K562 (cell line): Measurements from ENCODE around the gene GJC2. TPM values are rescaled to one million over a fixed set of nuclear protein-coding genes. Genes with fewer than 3 reads are reported as not detected.
A peak's percentile ranks its signal among the peaks of the same experiment; 100 is the strongest.

Experiments used
- CC2D1A ChIP-seq: fragments of 450-650 bp; IDR thresholded peaks from 2 replicates; pipeline ENCODE4 v1.6.1; 2017; ENCODE audit warnings: mild to moderate bottlenecking
- ETV1 ChIP-seq: fragments of 450-650 bp; conservative IDR thresholded peaks from 2 replicates; pipeline ENCODE4 v1.6.1; 2016; ENCODE audit warnings: missing genetic modification characterization, control low read depth, low read depth, missing compliant biosample characterization
- NEUROD1 ChIP-seq: fragments of 150-350 bp; IDR thresholded peaks from 2 replicates; pipeline ENCODE4 v1.6.1; 2014; ENCODE audit warnings: borderline replicate concordance, low read length, low read depth; ENCODE audit not compliant: partially characterized antibody
- SMAD3 ChIP-seq: fragments of 450-650 bp; formaldehyde crosslinking; conservative IDR thresholded peaks from 2 replicates; pipeline ENCODE4 v1.4.0; 2020; ENCODE audit warnings: mild to moderate bottlenecking
- SRSF1 ChIP-seq: fragments of 200-400 bp; formaldehyde crosslinking; IDR thresholded peaks from 2 replicates; pipeline ENCODE4 v1.6.1; 2017; ENCODE audit warnings: mild to moderate bottlenecking, low read depth, low read length, moderate library complexity
- TAL1 ChIP-seq: fragments of 450-650 bp; IDR thresholded peaks from 2 replicates; pipeline ENCODE4 v1.6.1; 2016; ENCODE audit warnings: mild to moderate bottlenecking
- TRIM28 ChIP-seq: fragments of 450-650 bp; IDR thresholded peaks from 2 replicates; pipeline ENCODE4 v1.6.1; 2017
- ZBTB17 ChIP-seq: fragments of 450-650 bp; formaldehyde crosslinking; IDR thresholded peaks from 2 replicates; pipeline ENCODE4 v1.4.0; 2020; ENCODE audit warnings: mild to moderate bottlenecking
- ZNF584 ChIP-seq: fragments of 200-800 bp; sonication (Bioruptor generic); IDR thresholded peaks from 2 replicates; pipeline ENCODE4 v1.6.1; 2016; ENCODE audit warnings: low read depth, mild to moderate bottlenecking, missing genetic modification characterization, missing compliant biosample characterization
- ZNF75A ChIP-seq: fragments of 450-650 bp; formaldehyde crosslinking; IDR thresholded peaks from 2 replicates; pipeline ENCODE4 v1.4.0; 2020; ENCODE audit warnings: mild to moderate bottlenecking
- polyA plus RNA-seq, 8 experiments: library from polyadenylated mRNA; depleted of rRNA in 4 of 8; stranded (reverse) in 5 of 8; unstranded in 3 of 8; fragments of >200 nt; fragmentation: Nextera tagmentation in 2 of 8; fragmentation: Illumina TruSeq in 1 of 8; extraction: Ambion mirVana in 2 of 8; extraction: Trizol in 1 of 8; gene quantifications; 2 replicates each; pipeline versions ENCODE4 v1.2.1 to v1.2.3, GENCODE V29; 2011 to 2014; ENCODE audit warnings: inconsistent platforms in 1 of 8, missing spikeins in 1 of 8
- total RNA-seq, 7 experiments: library from RNA; depleted of rRNA in 6 of 7; stranded (reverse); fragments of >200 nt in 6 of 7; fragmentation: Illumina TruSeq in 2 of 7; extraction: Trizol in 2 of 7; gene quantifications; 2 replicates each; pipeline versions ENCODE4 v1.2.1 to v1.2.3, GENCODE V29; 2011 to 2021; ENCODE audit warnings: low replicate concordance in 1 of 7
- TF ChIP-seq, protein P1 (sequence below): sonication (generic); formaldehyde crosslinking; IDR thresholded peaks from 2 replicates; pipeline ENCODE4 v1.8.0; 2022; ENCODE audit warnings: missing genetic modification reagents, mild to moderate bottlenecking, moderate library complexity, borderline replicate concordance
- TF ChIP-seq, protein P2 (sequence below): IDR thresholded peaks from 2 replicates; pipeline ENCODE4 v1.6.1; 2011; ENCODE audit warnings: borderline replicate concordance, low read depth, mild to moderate bottlenecking, moderate library complexity, low read length; ENCODE audit not compliant: insufficient read depth, poor library complexity, severe bottlenecking
- TF ChIP-seq, protein P3 (sequence below): fragments of 450-650 bp; IDR thresholded peaks from 2 replicates; pipeline ENCODE4 v1.6.1; 2016
- TF ChIP-seq, protein P4 (sequence below), 2 experiments: fragments of 450-650 bp; formaldehyde crosslinking in 1 of 2; IDR thresholded peaks; 2 replicates each; pipeline versions ENCODE4 v1.4.0 to v1.6.1; 2014 to 2020; ENCODE audit warnings: mild to moderate bottlenecking in 2 of 2, borderline replicate concordance in 1 of 2, low read depth in 1 of 2

Gene GJC2
- total and polyA plus RNA-seq, 9 of the 15 experiments (the other 6 are each of a cell fraction or from before 2014, with no cell fraction given): 0.03 to 0.62 (median 0.11) TPM; not detected in 2

DNA sequence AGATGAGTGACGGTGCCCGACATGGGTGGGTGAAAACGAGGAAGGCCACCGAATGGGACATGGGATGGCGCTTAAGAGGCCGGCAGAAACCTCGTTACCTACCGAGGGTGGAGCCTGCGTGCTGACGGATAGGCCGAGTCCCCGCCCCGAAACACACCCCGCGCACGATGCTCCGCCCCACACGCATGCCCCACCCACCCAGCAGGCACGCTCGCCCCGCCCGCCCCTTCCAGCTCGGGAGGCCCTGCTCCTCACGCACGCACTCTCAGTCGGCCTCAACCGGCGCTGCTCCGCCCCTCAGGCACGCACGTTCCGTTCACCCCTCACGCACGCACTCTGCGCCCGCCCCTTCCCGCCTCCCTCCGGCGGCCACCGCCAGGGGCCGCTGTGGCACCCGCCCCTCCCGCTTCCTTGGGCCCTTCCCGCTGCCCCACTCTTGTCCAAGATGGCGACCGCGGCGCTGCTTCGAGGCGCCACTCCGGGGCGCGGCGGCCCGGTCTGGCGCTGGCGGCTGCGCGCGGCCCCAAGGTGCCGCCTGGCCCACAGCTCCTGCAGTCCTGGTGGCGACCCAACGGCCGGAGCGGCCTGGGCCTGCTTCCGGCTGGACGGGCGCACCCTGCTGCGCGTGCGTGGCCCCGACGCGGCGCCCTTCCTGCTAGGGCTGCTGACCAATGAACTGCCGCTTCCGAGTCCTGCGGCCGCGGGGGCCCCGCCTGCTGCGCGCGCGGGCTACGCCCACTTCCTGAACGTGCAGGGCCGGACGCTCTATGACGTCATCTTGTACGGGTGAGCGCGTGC, 15.8 kb downstream of the GJC2 start, which contains the start of gene IBA57 (continued):
- TF ChIP-seq ZNF75A (CRISPR knock-in tag) (peak; percentile 59; the same call in 1 of the 2 replicates), ZBTB17 (CRISPR knock-in tag) (peak; percentile 85), CC2D1A (no peak), ETV1 (peak; percentile 79), SRSF1 (no peak), SMAD3 (CRISPR knock-in tag) (no peak), TRIM28 (peak; percentile 60; the same call in 1 of the 2 replicates), ZNF584 (CRISPR knock-in tag) (peak; percentile 85), NEUROD1 (peak; percentile 61), TAL1 (no peak)
- TF ChIP-seq, protein P1, sequence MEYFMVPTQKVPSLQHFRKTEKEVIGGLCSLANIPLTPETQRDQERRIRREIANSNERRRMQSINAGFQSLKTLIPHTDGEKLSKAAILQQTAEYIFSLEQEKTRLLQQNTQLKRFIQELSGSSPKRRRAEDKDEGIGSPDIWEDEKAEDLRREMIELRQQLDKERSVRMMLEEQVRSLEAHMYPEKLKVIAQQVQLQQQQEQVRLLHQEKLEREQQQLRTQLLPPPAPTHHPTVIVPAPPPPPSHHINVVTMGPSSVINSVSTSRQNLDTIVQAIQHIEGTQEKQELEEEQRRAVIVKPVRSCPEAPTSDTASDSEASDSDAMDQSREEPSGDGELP (CRISPR knock-in tag): peak; percentile 54; the same call in 1 of the 2 replicates
- TF ChIP-seq, protein P2, sequence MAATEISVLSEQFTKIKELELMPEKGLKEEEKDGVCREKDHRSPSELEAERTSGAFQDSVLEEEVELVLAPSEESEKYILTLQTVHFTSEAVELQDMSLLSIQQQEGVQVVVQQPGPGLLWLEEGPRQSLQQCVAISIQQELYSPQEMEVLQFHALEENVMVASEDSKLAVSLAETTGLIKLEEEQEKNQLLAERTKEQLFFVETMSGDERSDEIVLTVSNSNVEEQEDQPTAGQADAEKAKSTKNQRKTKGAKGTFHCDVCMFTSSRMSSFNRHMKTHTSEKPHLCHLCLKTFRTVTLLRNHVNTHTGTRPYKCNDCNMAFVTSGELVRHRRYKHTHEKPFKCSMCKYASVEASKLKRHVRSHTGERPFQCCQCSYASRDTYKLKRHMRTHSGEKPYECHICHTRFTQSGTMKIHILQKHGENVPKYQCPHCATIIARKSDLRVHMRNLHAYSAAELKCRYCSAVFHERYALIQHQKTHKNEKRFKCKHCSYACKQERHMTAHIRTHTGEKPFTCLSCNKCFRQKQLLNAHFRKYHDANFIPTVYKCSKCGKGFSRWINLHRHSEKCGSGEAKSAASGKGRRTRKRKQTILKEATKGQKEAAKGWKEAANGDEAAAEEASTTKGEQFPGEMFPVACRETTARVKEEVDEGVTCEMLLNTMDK: peak; percentile 100
- TF ChIP-seq, protein P3, sequence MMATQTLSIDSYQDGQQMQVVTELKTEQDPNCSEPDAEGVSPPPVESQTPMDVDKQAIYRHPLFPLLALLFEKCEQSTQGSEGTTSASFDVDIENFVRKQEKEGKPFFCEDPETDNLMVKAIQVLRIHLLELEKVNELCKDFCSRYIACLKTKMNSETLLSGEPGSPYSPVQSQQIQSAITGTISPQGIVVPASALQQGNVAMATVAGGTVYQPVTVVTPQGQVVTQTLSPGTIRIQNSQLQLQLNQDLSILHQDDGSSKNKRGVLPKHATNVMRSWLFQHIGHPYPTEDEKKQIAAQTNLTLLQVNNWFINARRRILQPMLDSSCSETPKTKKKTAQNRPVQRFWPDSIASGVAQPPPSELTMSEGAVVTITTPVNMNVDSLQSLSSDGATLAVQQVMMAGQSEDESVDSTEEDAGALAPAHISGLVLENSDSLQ: peak; percentile 90
- TF ChIP-seq, protein P4, sequence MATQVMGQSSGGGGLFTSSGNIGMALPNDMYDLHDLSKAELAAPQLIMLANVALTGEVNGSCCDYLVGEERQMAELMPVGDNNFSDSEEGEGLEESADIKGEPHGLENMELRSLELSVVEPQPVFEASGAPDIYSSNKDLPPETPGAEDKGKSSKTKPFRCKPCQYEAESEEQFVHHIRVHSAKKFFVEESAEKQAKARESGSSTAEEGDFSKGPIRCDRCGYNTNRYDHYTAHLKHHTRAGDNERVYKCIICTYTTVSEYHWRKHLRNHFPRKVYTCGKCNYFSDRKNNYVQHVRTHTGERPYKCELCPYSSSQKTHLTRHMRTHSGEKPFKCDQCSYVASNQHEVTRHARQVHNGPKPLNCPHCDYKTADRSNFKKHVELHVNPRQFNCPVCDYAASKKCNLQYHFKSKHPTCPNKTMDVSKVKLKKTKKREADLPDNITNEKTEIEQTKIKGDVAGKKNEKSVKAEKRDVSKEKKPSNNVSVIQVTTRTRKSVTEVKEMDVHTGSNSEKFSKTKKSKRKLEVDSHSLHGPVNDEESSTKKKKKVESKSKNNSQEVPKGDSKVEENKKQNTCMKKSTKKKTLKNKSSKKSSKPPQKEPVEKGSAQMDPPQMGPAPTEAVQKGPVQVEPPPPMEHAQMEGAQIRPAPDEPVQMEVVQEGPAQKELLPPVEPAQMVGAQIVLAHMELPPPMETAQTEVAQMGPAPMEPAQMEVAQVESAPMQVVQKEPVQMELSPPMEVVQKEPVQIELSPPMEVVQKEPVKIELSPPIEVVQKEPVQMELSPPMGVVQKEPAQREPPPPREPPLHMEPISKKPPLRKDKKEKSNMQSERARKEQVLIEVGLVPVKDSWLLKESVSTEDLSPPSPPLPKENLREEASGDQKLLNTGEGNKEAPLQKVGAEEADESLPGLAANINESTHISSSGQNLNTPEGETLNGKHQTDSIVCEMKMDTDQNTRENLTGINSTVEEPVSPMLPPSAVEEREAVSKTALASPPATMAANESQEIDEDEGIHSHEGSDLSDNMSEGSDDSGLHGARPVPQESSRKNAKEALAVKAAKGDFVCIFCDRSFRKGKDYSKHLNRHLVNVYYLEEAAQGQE (IDR thresholded peaks at IDR 0.05; ENCODE audit: borderline replicate concordance): peak; percentile 52
- TF ChIP-seq, protein P4 (CRISPR knock-in tag; IDR thresholded peaks at IDR 0.05; ENCODE audit: low read depth): peak; percentile 90
